ENCODE data around the gene URM1.

DNA sequence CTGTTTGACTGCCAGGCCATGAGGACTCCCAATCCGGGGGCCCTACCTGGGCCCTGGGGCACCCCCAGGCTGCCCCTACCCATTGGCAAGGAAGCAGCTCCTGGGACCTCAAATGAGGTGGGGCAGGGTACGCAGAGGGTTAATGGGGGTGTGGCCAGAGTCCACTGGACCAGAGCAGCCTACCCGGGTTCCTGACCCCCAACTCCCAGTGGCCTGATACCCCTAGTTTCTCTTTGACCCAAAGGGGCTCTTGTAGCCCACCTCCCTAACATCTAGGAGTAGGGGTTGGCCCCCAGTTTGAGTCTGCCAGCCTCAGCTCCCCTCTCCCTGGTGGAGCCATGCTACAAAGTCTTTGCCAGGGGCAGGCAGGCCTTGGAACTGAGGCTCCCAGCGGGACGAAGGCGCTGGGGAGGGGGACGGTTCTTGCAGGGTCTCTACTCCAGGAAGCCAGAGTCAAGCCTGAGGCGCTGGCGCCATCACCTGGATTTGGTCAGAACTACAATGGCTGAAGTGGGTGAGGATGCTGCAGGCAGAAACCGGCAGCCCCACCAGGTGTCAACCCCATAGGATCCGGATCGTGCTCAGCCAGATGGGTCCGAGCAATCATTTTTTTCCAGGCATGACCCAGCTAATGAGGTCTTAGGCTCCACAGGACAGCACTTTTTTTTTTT lies 41.1 kb downstream of the URM1 start:
- TF ChIP-seq, protein P1, sequence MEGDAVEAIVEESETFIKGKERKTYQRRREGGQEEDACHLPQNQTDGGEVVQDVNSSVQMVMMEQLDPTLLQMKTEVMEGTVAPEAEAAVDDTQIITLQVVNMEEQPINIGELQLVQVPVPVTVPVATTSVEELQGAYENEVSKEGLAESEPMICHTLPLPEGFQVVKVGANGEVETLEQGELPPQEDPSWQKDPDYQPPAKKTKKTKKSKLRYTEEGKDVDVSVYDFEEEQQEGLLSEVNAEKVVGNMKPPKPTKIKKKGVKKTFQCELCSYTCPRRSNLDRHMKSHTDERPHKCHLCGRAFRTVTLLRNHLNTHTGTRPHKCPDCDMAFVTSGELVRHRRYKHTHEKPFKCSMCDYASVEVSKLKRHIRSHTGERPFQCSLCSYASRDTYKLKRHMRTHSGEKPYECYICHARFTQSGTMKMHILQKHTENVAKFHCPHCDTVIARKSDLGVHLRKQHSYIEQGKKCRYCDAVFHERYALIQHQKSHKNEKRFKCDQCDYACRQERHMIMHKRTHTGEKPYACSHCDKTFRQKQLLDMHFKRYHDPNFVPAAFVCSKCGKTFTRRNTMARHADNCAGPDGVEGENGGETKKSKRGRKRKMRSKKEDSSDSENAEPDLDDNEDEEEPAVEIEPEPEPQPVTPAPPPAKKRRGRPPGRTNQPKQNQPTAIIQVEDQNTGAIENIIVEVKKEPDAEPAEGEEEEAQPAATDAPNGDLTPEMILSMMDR (IDR thresholded peaks at IDR 0.05): peak in 5 of 6 experiments; percentile 10 to 56 (median 44)
- TF ChIP-seq POLR2A (IDR thresholded peaks at IDR 0.05): no peak

Data from esophagus squamous epithelium (tissue), 4 donors.